GM12878 (cell line): ENCODE results near the gene ADCY2. TPM values are rescaled to one million over a fixed set of nuclear protein-coding genes. Genes with fewer than 3 reads are reported as not detected.

ENCODE experiments used
- ATAC-seq: fragments of 200-7000 bp; cut with Tn5 transposase; 3 replicates; pipeline ENCODE4 v1.9.1; 2020; ENCODE audit warnings: mild to moderate bottlenecking, moderate library complexity
- BruUV-seq: library from RNA; stranded (reverse); fragments of 400-500 nt; replicated peaks from 2 replicates; lab custom pipeline; 2021; lab: Mats Ljungman, UMichigan
- CTCF ChIA-PET: fragments of 300-600 bp; sonication (Branson Sonifier 250); formaldehyde crosslinking; extraction: SDS; loops from one replicate; lab custom pipeline; 2021; ENCODE audit warnings: inconsistent platforms; lab: Yijun Ruan, JAX
- POLR2A ChIA-PET: fragments of 350-600 bp; formaldehyde crosslinking; extraction: SDS; loops from one replicate; lab custom pipeline; 2021; ENCODE audit warnings: inconsistent platforms; lab: Charles Lee
- RAD21 ChIA-PET: fragments of 300-600 bp; sonication (Branson Sonifier 250); formaldehyde crosslinking; loops from one replicate; lab custom pipeline; 2023; ENCODE audit warnings: antibody characterized with exemption; ENCODE audit not compliant: unreplicated experiment; lab: Charles Lee
- SMC1A ChIA-PET: fragments of 300-600 bp; sonication (Branson Sonifier 250); formaldehyde crosslinking; loops from one replicate; lab custom pipeline; 2023; ENCODE audit not compliant: unreplicated experiment, uncharacterized antibody; lab: Charles Lee
- DNase-seq: peaks from one replicate; pipeline ENCODE4 v3.0.0-alpha.2; 2011; ENCODE audit warnings: low read depth, low spot score
- FAIRE-seq: peaks from 3 replicates; lab custom pipeline; 2011; peaks lifted over from hg19 to GRCh38; lab: Jason Lieb, UNC
- H2AFZ ChIP-seq: 2 replicates; pipeline ENCODE4 v1.6.0; 2011; ENCODE audit warnings: low read depth, low read length, control low read depth; ENCODE audit not compliant: control insufficient read depth
- H3K27ac ChIP-seq: 2 replicates; pipeline ENCODE4 v1.5.1; 2011; ENCODE audit warnings: control low read depth; ENCODE audit not compliant: control insufficient read depth, insufficient read depth
- H3K27me3 ChIP-seq, 2 experiments: replicated peaks in 1 of 2; 2 replicates each; pipeline versions ENCODE4 v1.6.0 to v1.6.1; 2011; ENCODE audit warnings: low read length in 1 of 2; ENCODE audit not compliant: control insufficient read depth in 2 of 2, insufficient read depth in 2 of 2
- H3K36me3 ChIP-seq, 2 experiments: 2 replicates each; pipeline ENCODE4 v1.5.1; 2011; ENCODE audit warnings: low read length in 1 of 2; ENCODE audit not compliant: control insufficient read depth in 2 of 2, insufficient read depth in 2 of 2
- H3K4me1 ChIP-seq: 2 replicates; pipeline ENCODE4 v1.6.1; 2011; ENCODE audit warnings: mild to moderate bottlenecking, low read length, moderate library complexity, mixed read lengths; ENCODE audit not compliant: control insufficient read depth, insufficient read depth
- H3K4me2 ChIP-seq: 2 replicates; pipeline ENCODE4 v1.6.0; 2011; ENCODE audit warnings: control low read depth; ENCODE audit not compliant: control insufficient read depth, insufficient read depth
- H3K4me3 ChIP-seq: fragments of 200-600 bp; sonication (generic); 2 replicates; pipeline ENCODE4 v1.5.1; 2016
- H3K79me2 ChIP-seq: 2 replicates; pipeline ENCODE4 v1.6.0; 2011; ENCODE audit warnings: low read length; ENCODE audit not compliant: control insufficient read depth, insufficient read depth
- H3K9ac ChIP-seq: 2 replicates; pipeline ENCODE4 v1.8.0; 2011; ENCODE audit warnings: low read length, control low read depth, mixed read lengths; ENCODE audit not compliant: control insufficient read depth, insufficient read depth
- H3K9me3 ChIP-seq: replicated peaks from 3 replicates; pipeline ENCODE4 v1.5.1; 2011; ENCODE audit warnings: mild to moderate bottlenecking, low read length; ENCODE audit not compliant: control insufficient read depth, insufficient read depth
- H4K20me1 ChIP-seq: 2 replicates; pipeline ENCODE4 v1.6.0; 2011; ENCODE audit not compliant: control insufficient read depth, insufficient read depth
- CEBPZ ChIP-seq: fragments of 150-350 bp; IDR thresholded peaks from 2 replicates; pipeline ENCODE4 v1.6.1; 2016; ENCODE audit warnings: low read depth, low read length
- DPF2 ChIP-seq: fragments of 450-650 bp; IDR thresholded peaks from 2 replicates; pipeline ENCODE4 v1.6.1; 2017; ENCODE audit warnings: mild to moderate bottlenecking
- ELK1 ChIP-seq: IDR thresholded peaks from 2 replicates; pipeline ENCODE4 v1.6.1; 2012; ENCODE audit warnings: low read depth, low read length, improper control_type of control experiment
- KLF5 ChIP-seq: fragments of 450-650 bp; IDR thresholded peaks from 2 replicates; pipeline ENCODE4 v1.6.1; 2014; ENCODE audit warnings: mild to moderate bottlenecking; ENCODE audit not compliant: partially characterized antibody
- MAX ChIP-seq: IDR thresholded peaks from 2 replicates; pipeline ENCODE4 v1.6.1; 2012; ENCODE audit warnings: low read depth, low read length, improper control_type of control experiment
- MXI1 ChIP-seq: fragments of 150-350 bp; IDR thresholded peaks from 2 replicates; pipeline ENCODE4 v1.6.1; 2011; ENCODE audit warnings: low read depth, mild to moderate bottlenecking, inconsistent platforms, low read length, improper control_type of control experiment
- NFXL1 ChIP-seq: fragments of 450-650 bp; IDR thresholded peaks from 2 replicates; pipeline ENCODE4 v1.6.1; 2017; ENCODE audit warnings: antibody characterized with exemption, mild to moderate bottlenecking, borderline replicate concordance
- NKRF ChIP-seq: fragments of 450-650 bp; conservative IDR thresholded peaks from 2 replicates; pipeline ENCODE4 v1.6.1; 2017; ENCODE audit warnings: mild to moderate bottlenecking, moderate library complexity
- PAX8 ChIP-seq: fragments of 450-650 bp; IDR thresholded peaks from 2 replicates; pipeline ENCODE4 v1.6.1; 2017; ENCODE audit warnings: mild to moderate bottlenecking, moderate library complexity
- SIX5 ChIP-seq: IDR thresholded peaks from 2 replicates; pipeline ENCODE4 v1.6.1; 2011; ENCODE audit warnings: mild to moderate bottlenecking, low read depth, low read length, moderate library complexity; ENCODE audit not compliant: severe bottlenecking
- TBL1XR1 ChIP-seq: IDR thresholded peaks from 2 replicates; pipeline ENCODE4 v1.6.1; 2012; ENCODE audit warnings: low read depth, low read length, improper control_type of control experiment
- ZNF217 ChIP-seq: fragments of 450-650 bp; IDR thresholded peaks from 2 replicates; pipeline ENCODE4 v1.6.1; 2017; ENCODE audit warnings: antibody characterized with exemption, mild to moderate bottlenecking
- WGBS: methylation state at CpG from one replicate; pipeline ENCODE4 v1.1.6; 2016; ENCODE audit warnings: low lambda C conversion rate; ENCODE audit not compliant: insufficient replicate concordance, insufficient coverage; ENCODE audit errors: missing lambda C conversion rate; 5-methylcytosine and 5-hydroxymethylcytosine counted together
- in situ Hi-C: fragments of 300-500 bp; cut with MboI; formaldehyde crosslinking; loops from 9 replicates; pipeline ENCODE4 v1.14.3; 2018; ENCODE audit warnings: mixed read lengths
- intact Hi-C: fragments of 100-400 bp; cut with micrococcal nuclease; formaldehyde crosslinking; loops from one replicate; pipeline ENCODE4 v1.14.2; 2022; ENCODE audit not compliant: unreplicated experiment
- polyA plus RNA-seq, 11 experiments: library from polyadenylated mRNA; depleted of rRNA in 4 of 11; unstranded in 6 of 11; stranded (reverse) in 5 of 11; fragments of >200 nt; fragmentation: Nextera tagmentation in 4 of 11; fragmentation: Illumina TruSeq in 1 of 11; extraction: Ambion mirVana in 4 of 11; extraction: Trizol in 1 of 11; gene quantifications; 1 replicate in 1 of 11; 2 replicates in 10 of 11; pipeline versions ENCODE4 v1.2.1 to v1.2.3, GENCODE V29; 2011 to 2016; ENCODE audit warnings: inconsistent platforms in 2 of 11, missing spikeins in 2 of 11, low read depth in 1 of 11
- total RNA-seq, 4 experiments: library from RNA; depleted of rRNA in 3 of 4; stranded (reverse); fragments of >200 nt in 3 of 4; fragmentation: Illumina TruSeq in 1 of 4; extraction: Trizol in 1 of 4; gene quantifications; 2 replicates each; pipeline versions ENCODE4 v1.2.1 to v1.2.3, GENCODE V29; 2013 to 2021

Gene ADCY2
- total and polyA plus RNA-seq, 10 of the 15 experiments (the other 5 are each of a cell fraction or from before 2014, with no cell fraction given): 0.07 to 0.26 TPM; not detected in 8

- ChIA-PET CTCF (no interaction called here), POLR2A (no interaction called here), RAD21 (no interaction called here), SMC1A (no interaction called here)
- Histone ChIP-seq H3K4me1 (no peaks in the 10 kb centered on the region), H3K4me3 (no peak overlapping the region), H3K9ac (no peak overlapping the region), H3K36me3 (no peaks in the 10 kb centered on the region), H3K79me2 (no peaks in the 10 kb centered on the region), H3K27ac (no peak overlapping the region), H4K20me1 (no peaks in the 10 kb centered on the region), H3K4me2 (no peak overlapping the region), H3K9me3 (no peaks in the 10 kb centered on the region), H2AFZ (no peak overlapping the region), H3K27me3 (no peaks in the 10 kb centered on the region)
- 42% methylated on average over 5 of the region's 5 CpGs for WGBS
- FAIRE-seq (no peak), ATAC-seq (no peak), DNase-seq (no peak)
- in situ Hi-C loops: no loop called here
- TF ChIP-seq NKRF: no peak
- no peak for TF ChIP-seq DPF2
- no peak for TF ChIP-seq TBL1XR1
- no peak for TF ChIP-seq MXI1
- no peak for TF ChIP-seq PAX8
- intact Hi-C loops: no loop called here
- no TSS peak for BruUV-seq
Measured at GRCh38 chr5:7629561-7629960, 233.6 kb downstream of the ADCY2 start.

- no peak overlapping the region for H3K4me2 ChIP-seq
- H3K9me3 ChIP-seq: no peaks in the 10 kb centered on the region
- ChIA-PET RAD21 (no interaction called here), SMC1A (no interaction called here), CTCF (no interaction called here), POLR2A (no interaction called here)
- no peaks in the 10 kb centered on the region for H3K79me2 ChIP-seq
- TF ChIP-seq ZNF217: no peak
- TF ChIP-seq MAX: no peak
- TF ChIP-seq ELK1: no peak
- no peak for TF ChIP-seq NFXL1
- TF ChIP-seq CEBPZ: no peak
- TF ChIP-seq SIX5: no peak
- TF ChIP-seq KLF5: no peak
- BruUV-seq: no TSS peak
- H2AFZ ChIP-seq: no peak overlapping the region
- no peak for DNase-seq
- no peaks in the 10 kb centered on the region for H4K20me1 ChIP-seq
- intact Hi-C loops: no loop called here
- H3K4me3 ChIP-seq: no peak overlapping the region
- H3K4me1 ChIP-seq: no peaks in the 10 kb centered on the region
- H3K36me3 ChIP-seq: no peaks in the 10 kb centered on the region
- in situ Hi-C loops: no loop called here
- ATAC-seq: no peak
- H3K27me3 ChIP-seq: no peaks in the 10 kb centered on the region
- FAIRE-seq: no peak
- 14% methylated on average over 3 of the region's 3 CpGs for WGBS
- no peak overlapping the region for H3K27ac ChIP-seq
- no peak overlapping the region for H3K9ac ChIP-seq
Measured at GRCh38 chr5:7634837-7635236, 238.9 kb downstream of the ADCY2 start.
